ENCODE results near the gene CFAP97. TPM values are rescaled to one million over a fixed set of nuclear protein-coding genes. Genes with fewer than 3 reads are reported as not detected.

The CFAP97 gene
- total and polyA plus RNA-seq, 9 of the 15 experiments (the other 6 are each of a cell fraction or from before 2014, with no cell fraction given), result 17.3 to 57.8 (median 44.4) TPM

- TF ChIP-seq AFF4 (CRISPR knock-in tag; IDR thresholded peaks at IDR 0.05), result 0 out of 2 replicates have a peak, but pooled peaks have one; percentile 53
- TF ChIP-seq RREB1 (CRISPR knock-in tag; IDR thresholded peaks at IDR 0.05), result no peak
- TF ChIP-seq CCNT2 (IDR thresholded peaks at IDR 0.05; ENCODE audit: borderline replicate concordance, extremely low read depth, insufficient read length, low read depth, low read length), result peak; percentile 88
- no peak for TF ChIP-seq MYBL2 (IDR thresholded peaks at IDR 0.05; ENCODE audit: low read depth)
- TF ChIP-seq MYBL2 (CRISPR knock-in tag; IDR thresholded peaks at IDR 0.05; ENCODE audit: borderline replicate concordance), result no peak
- TF ChIP-seq PRDM10 (IDR thresholded peaks at IDR 0.05; ENCODE audit: partially characterized antibody), result no peak
- no peak for TF ChIP-seq ZBTB43 (CRISPR knock-in tag; IDR thresholded peaks at IDR 0.05)
- no peak for TF ChIP-seq EHMT2 (IDR thresholded peaks at IDR 0.05)
- no peak for TF ChIP-seq TFAM (CRISPR knock-in tag; conservative IDR thresholded peaks at IDR 0.05)
- peak; percentile 68 for TF ChIP-seq MYC (IDR thresholded peaks at IDR 0.05; ENCODE audit: low read depth, low read length)
- TF ChIP-seq MYC (CRISPR knock-in tag; IDR thresholded peaks at IDR 0.05; ENCODE audit: borderline replicate concordance, low read depth), result no peak
- no peak for TF ChIP-seq ZNF780A (CRISPR knock-in tag; IDR thresholded peaks at IDR 0.05)
These were observed 60.7 kb downstream of the CFAP97 start, which contains the start of gene SLC25A4 (continued) for GRCh38 chr4:185142912-185143600.
